Smooth muscle cell (in vitro differentiated cells): ENCODE results near the gene LRP1-AS. TPM values are rescaled to one million over a fixed set of nuclear protein-coding genes. Genes with fewer than 3 reads are reported as not detected.
A peak's percentile ranks its signal among the peaks of the same experiment; 100 is the strongest.

Experiments used
- DNase-seq: peaks from one replicate; lab custom pipeline; 2025; ENCODE audit not compliant: unreplicated experiment; lab: John Stamatoyannopoulos, UW
- H2AFZ ChIP-seq: fragments of 200-600 bp; sonication (generic); 2 replicates; pipeline ENCODE4 v1.6.0; 2016; ENCODE audit warnings: antibody characterized with exemption, low read depth, mild to moderate bottlenecking
- H3F3A ChIP-seq: fragments of 200-600 bp; sonication (generic); 2 replicates; pipeline ENCODE4 v1.6.0; 2017; ENCODE audit warnings: antibody characterized with exemption, low read depth
- H3K27ac ChIP-seq: fragments of 200-600 bp; sonication (generic); 2 replicates; pipeline ENCODE4 v1.5.1; 2016; ENCODE audit warnings: low read depth, mild to moderate bottlenecking
- H3K27me3 ChIP-seq: fragments of 200-600 bp; sonication (generic); 2 replicates; pipeline ENCODE4 v1.6.1; 2016; ENCODE audit warnings: low read depth, mild to moderate bottlenecking
- H3K36me3 ChIP-seq: fragments of 200-600 bp; sonication (generic); 2 replicates; pipeline ENCODE4 v1.5.1; 2016; ENCODE audit warnings: low read depth
- H3K4me1 ChIP-seq: fragments of 200-600 bp; sonication (generic); 2 replicates; pipeline ENCODE4 v1.5.1; 2016; ENCODE audit warnings: low read depth
- H3K4me2 ChIP-seq: fragments of 200-600 bp; sonication (generic); 2 replicates; pipeline ENCODE4 v1.6.0; 2016; ENCODE audit warnings: mild to moderate bottlenecking
- H3K4me3 ChIP-seq: fragments of 200-600 bp; sonication (generic); 2 replicates; pipeline ENCODE4 v1.5.1; 2016; ENCODE audit warnings: mild to moderate bottlenecking
- H3K79me2 ChIP-seq: fragments of 200-600 bp; sonication (generic); 2 replicates; pipeline ENCODE4 v1.6.0; 2016; ENCODE audit warnings: low read depth, mild to moderate bottlenecking
- H3K9ac ChIP-seq: fragments of 200-600 bp; sonication (generic); 2 replicates; pipeline ENCODE4 v1.6.0; 2016; ENCODE audit warnings: low read depth
- H3K9me3 ChIP-seq: fragments of 200-600 bp; sonication (generic); replicated peaks from 2 replicates; pipeline ENCODE4 v1.5.1; 2016; ENCODE audit warnings: low read depth
- H4K20me1 ChIP-seq: fragments of 200-600 bp; sonication (generic); 2 replicates; pipeline ENCODE4 v1.6.0; 2016; ENCODE audit warnings: low read depth
- CTCF ChIP-seq: fragments of 200-600 bp; sonication (generic); IDR thresholded peaks from 2 replicates; pipeline ENCODE4 v1.5.1; 2017; ENCODE audit warnings: borderline replicate concordance, mild to moderate bottlenecking, antibody characterized with exemption; ENCODE audit not compliant: insufficient read depth, poor library complexity, severe bottlenecking
- WGBS: methylation state at CpG from one replicate; pipeline ENCODE4 v1.1.7; 2016; ENCODE audit warnings: low lambda C conversion rate; 5-methylcytosine and 5-hydroxymethylcytosine counted together
- polyA plus RNA-seq: library from polyadenylated mRNA; unstranded; fragments of >200 nt; fragmentation: Nextera tagmentation; extraction: Ambion mirVana; gene quantifications from 2 replicates; pipeline ENCODE4 v1.2.1, GENCODE V29; 2016
- total RNA-seq: library from RNA; depleted of rRNA; stranded (reverse); fragments of >200 nt; gene quantifications from 2 replicates; pipeline ENCODE4 v1.2.3, GENCODE V29; 2014

LRP1-AS gene
- total and polyA plus RNA-seq, 2 experiments from 2014 or later = not detected

- H3K36me3 ChIP-seq = no peaks in the 10 kb centered on the region
- peaks cover 1% of the 10 kb centered on the region for H3K79me2 ChIP-seq
- peaks cover 11% of the 10 kb centered on the region for H3F3A ChIP-seq
- H3K4me2 ChIP-seq = no peak overlapping the region
- no peak overlapping the region for H3K4me3 ChIP-seq
- H3K9me3 ChIP-seq = no peaks in the 10 kb centered on the region
- TF ChIP-seq CTCF = no peak
- H3K27me3 ChIP-seq = no peaks in the 10 kb centered on the region
- no peaks in the 10 kb centered on the region for H3K4me1 ChIP-seq
- DNase-seq = no peak
- H3K27ac ChIP-seq = peak overlapping the region; percentile 40
- 84% methylated on average over 15 of the region's 15 CpGs for WGBS
- no peak overlapping the region for H2AFZ ChIP-seq
- H3K9ac ChIP-seq = no peak overlapping the region
- peaks cover 8% of the 10 kb centered on the region for H4K20me1 ChIP-seq
These were observed 45.3 kb downstream of the LRP1-AS start for GRCh38 chr12:57101892-57102695.

GRCh38 chr12:57099766-57100165, 47.7 kb downstream of the LRP1-AS start:
- H3K9me3 ChIP-seq = no peaks in the 10 kb centered on the region
- no peak overlapping the region for H2AFZ ChIP-seq
- H3K9ac ChIP-seq = no peak overlapping the region
- no peak overlapping the region for H3K4me3 ChIP-seq
- TF ChIP-seq CTCF = no peak
- no peaks in the 10 kb centered on the region for H3K4me1 ChIP-seq
- H3K27me3 ChIP-seq = no peaks in the 10 kb centered on the region
- no peaks in the 10 kb centered on the region for H3K36me3 ChIP-seq
- H3K27ac ChIP-seq = no peak overlapping the region
- H3K4me2 ChIP-seq = no peak overlapping the region
- peaks cover 8% of the 10 kb centered on the region for H4K20me1 ChIP-seq
- peaks cover 28% of the 10 kb centered on the region for H3F3A ChIP-seq
- WGBS = 98% methylated on average over 12 of the region's 12 CpGs
- DNase-seq = no peak
- H3K79me2 ChIP-seq = no peaks in the 10 kb centered on the region

GRCh38 chr12:57099047-57099714, 48.2 kb downstream of the LRP1-AS start:
- no peak for DNase-seq
- Histone ChIP-seq H2AFZ (no peak overlapping the region), H4K20me1 (peaks cover 14% of the 10 kb centered on the region), H3F3A (peaks cover 33% of the 10 kb centered on the region), H3K36me3 (no peaks in the 10 kb centered on the region), H3K27me3 (no peaks in the 10 kb centered on the region), H3K4me2 (no peak overlapping the region), H3K9me3 (no peaks in the 10 kb centered on the region), H3K4me3 (no peak overlapping the region), H3K27ac (no peak overlapping the region), H3K9ac (no peak overlapping the region), H3K4me1 (peaks cover 5% of the 10 kb centered on the region), H3K79me2 (no peaks in the 10 kb centered on the region)
- no peak for TF ChIP-seq CTCF
- WGBS = 95% methylated on average over 11 of the region's 11 CpGs
